ENCODE measurements around the gene HOXB7. TPM values are rescaled to one million over a fixed set of nuclear protein-coding genes. Genes with fewer than 3 reads are reported as not detected.

The HOXB7 gene
- total RNA-seq, 1 experiment from 2014 or later = not detected

DNA sequence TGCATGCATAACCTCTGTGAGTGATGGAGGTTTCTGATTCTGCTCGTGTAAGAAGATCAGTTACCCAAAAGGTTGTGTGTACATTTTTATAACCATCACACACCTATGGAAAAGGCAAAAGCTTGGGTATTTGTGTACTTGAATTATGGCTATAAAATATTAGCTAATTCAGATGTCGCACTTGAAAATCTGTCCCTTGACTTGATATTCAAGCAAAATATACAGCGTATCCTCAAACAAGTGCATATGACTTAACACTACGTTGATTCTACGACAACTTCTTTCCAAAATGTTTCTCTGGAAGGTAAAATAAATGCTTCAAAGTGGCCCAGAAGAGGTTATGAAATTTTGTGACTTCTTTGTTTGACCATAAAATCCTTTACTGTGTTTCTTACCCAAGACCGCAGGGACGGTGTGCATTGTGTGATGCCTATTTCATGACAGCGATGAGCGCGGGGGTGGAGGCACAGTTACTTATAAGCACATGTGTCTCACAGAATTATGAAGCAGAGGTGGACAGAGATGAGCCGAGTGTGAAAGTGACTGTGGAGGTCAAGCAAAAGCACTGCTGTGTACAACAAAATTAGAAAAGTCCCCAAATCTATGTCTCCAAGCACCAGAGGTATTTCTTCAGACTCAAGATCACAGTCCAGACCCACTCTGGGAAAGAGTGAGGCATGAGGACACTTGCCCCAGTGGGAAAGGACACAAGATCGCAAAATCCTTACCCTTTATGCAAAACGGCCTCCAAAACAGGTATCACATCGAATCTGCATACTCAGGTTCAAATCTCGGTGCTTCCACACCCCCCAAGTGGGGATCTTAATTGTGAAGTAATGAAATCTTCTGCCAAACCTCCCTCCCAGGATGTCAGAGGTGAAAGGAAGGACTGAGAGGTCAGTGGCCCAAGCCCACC is 19.4 kb upstream of the HOXB7 start (continued):
- TF ChIP-seq PREB (CRISPR knock-in tag; IDR thresholded peaks at IDR 0.05; ENCODE audit: borderline replicate concordance) (no peak), MAX (CRISPR knock-in tag; IDR thresholded peaks at IDR 0.05) (no peak), SMAD3 (CRISPR knock-in tag; IDR thresholded peaks at IDR 0.05; ENCODE audit: borderline replicate concordance) (no peak), SP1 (CRISPR knock-in tag; conservative IDR thresholded peaks at IDR 0.05) (no peak), IRF1 (CRISPR knock-in tag; IDR thresholded peaks at IDR 0.05) (no peak), MXD4 (CRISPR knock-in tag; IDR thresholded peaks at IDR 0.05; ENCODE audit: borderline replicate concordance) (no peak), ZNF263 (CRISPR knock-in tag; IDR thresholded peaks at IDR 0.05; ENCODE audit: low read depth) (no peak), ZNF671 (CRISPR knock-in tag; IDR thresholded peaks at IDR 0.05) (no peak), ZNF138 (CRISPR knock-in tag; conservative IDR thresholded peaks at IDR 0.05) (no peak)
- TF ChIP-seq, protein P1, sequence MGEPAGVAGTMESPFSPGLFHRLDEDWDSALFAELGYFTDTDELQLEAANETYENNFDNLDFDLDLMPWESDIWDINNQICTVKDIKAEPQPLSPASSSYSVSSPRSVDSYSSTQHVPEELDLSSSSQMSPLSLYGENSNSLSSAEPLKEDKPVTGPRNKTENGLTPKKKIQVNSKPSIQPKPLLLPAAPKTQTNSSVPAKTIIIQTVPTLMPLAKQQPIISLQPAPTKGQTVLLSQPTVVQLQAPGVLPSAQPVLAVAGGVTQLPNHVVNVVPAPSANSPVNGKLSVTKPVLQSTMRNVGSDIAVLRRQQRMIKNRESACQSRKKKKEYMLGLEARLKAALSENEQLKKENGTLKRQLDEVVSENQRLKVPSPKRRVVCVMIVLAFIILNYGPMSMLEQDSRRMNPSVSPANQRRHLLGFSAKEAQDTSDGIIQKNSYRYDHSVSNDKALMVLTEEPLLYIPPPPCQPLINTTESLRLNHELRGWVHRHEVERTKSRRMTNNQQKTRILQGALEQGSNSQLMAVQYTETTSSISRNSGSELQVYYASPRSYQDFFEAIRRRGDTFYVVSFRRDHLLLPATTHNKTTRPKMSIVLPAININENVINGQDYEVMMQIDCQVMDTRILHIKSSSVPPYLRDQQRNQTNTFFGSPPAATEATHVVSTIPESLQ (CRISPR knock-in tag; IDR thresholded peaks at IDR 0.05) = no peak
- TF ChIP-seq, protein P2, sequence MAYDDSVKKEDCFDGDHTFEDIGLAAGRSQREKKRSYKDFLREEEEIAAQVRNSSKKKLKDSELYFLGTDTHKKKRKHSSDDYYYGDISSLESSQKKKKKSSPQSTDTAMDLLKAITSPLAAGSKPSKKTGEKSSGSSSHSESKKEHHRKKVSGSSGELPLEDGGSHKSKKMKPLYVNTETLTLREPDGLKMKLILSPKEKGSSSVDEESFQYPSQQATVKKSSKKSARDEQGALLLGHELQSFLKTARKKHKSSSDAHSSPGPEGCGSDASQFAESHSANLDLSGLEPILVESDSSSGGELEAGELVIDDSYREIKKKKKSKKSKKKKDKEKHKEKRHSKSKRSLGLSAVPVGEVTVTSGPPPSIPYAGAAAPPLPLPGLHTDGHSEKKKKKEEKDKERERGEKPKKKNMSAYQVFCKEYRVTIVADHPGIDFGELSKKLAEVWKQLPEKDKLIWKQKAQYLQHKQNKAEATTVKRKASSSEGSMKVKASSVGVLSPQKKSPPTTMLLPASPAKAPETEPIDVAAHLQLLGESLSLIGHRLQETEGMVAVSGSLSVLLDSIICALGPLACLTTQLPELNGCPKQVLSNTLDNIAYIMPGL (CRISPR knock-in tag; IDR thresholded peaks at IDR 0.05) = no peak

DNA sequence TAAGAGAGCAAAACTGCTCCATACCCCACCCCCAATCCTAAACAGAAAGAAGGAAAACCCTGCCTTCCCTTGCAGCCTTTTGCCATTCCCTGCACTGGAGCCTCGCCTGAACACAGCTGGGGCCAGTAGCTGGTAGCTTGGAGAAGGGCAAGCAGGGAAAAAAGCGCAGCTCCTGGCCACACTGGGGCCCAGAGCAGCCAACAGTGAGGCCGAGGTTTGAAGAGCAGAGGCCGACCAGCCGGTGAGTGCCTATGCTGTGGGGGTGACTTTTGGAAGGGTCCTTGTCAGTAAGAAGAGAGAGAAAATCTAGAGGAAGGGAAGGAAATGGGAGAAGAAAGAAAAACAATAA is 18.6 kb upstream of the HOXB7 start:
- ChIA-PET CTCF (interaction anchor here (0.6 to 1.1 kb wide), 2 partner anchors 11 to 36 kb away, joined by 3 read pairs; partner anchors contain the start of gene HOXB5), POLR2A (no interaction called here)
- H3K4me1 Mint-ChIP-seq = peaks cover 23% of the 10 kb centered on the region
- no peak overlapping the region for H3K4me3 Mint-ChIP-seq
- H3K27me3 Mint-ChIP-seq (ENCODE audit: low read depth) = peaks cover 100% of the 10 kb centered on the region; the same call in 1 of the 2 replicates
- no peak overlapping the region for H3K27ac Mint-ChIP-seq
- no peaks in the 10 kb centered on the region; the same call in 1 of the 2 replicates for H3K36me3 Mint-ChIP-seq
- no peak for ATAC-seq
- H3K9me3 Mint-ChIP-seq = no peaks in the 10 kb centered on the region
- DNase-seq (ENCODE audit: low spot score) = no peak
- TF ChIP-seq ATF2 (CRISPR knock-in tag; IDR thresholded peaks at IDR 0.05; ENCODE audit: borderline replicate concordance, low read depth) (no peak), PREB (CRISPR knock-in tag; IDR thresholded peaks at IDR 0.05; ENCODE audit: borderline replicate concordance) (no peak), PRDM15 (CRISPR knock-in tag; IDR thresholded peaks at IDR 0.05) (no peak)
- TF ChIP-seq, protein P3, sequence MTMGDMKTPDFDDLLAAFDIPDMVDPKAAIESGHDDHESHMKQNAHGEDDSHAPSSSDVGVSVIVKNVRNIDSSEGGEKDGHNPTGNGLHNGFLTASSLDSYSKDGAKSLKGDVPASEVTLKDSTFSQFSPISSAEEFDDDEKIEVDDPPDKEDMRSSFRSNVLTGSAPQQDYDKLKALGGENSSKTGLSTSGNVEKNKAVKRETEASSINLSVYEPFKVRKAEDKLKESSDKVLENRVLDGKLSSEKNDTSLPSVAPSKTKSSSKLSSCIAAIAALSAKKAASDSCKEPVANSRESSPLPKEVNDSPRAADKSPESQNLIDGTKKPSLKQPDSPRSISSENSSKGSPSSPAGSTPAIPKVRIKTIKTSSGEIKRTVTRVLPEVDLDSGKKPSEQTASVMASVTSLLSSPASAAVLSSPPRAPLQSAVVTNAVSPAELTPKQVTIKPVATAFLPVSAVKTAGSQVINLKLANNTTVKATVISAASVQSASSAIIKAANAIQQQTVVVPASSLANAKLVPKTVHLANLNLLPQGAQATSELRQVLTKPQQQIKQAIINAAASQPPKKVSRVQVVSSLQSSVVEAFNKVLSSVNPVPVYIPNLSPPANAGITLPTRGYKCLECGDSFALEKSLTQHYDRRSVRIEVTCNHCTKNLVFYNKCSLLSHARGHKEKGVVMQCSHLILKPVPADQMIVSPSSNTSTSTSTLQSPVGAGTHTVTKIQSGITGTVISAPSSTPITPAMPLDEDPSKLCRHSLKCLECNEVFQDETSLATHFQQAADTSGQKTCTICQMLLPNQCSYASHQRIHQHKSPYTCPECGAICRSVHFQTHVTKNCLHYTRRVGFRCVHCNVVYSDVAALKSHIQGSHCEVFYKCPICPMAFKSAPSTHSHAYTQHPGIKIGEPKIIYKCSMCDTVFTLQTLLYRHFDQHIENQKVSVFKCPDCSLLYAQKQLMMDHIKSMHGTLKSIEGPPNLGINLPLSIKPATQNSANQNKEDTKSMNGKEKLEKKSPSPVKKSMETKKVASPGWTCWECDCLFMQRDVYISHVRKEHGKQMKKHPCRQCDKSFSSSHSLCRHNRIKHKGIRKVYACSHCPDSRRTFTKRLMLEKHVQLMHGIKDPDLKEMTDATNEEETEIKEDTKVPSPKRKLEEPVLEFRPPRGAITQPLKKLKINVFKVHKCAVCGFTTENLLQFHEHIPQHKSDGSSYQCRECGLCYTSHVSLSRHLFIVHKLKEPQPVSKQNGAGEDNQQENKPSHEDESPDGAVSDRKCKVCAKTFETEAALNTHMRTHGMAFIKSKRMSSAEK (CRISPR knock-in tag; IDR thresholded peaks at IDR 0.05; ENCODE audit: borderline replicate concordance) = no peak
